Right lobe of liver (tissue), 4 donors: ENCODE results near the gene ADIPOR2.
A peak's percentile ranks its signal among the peaks of the same experiment; 100 is the strongest.

Experiments used
- CTCF ChIP-seq, 4 donors: fragments of 200-600 bp in 3 of 4; fragments of 450-650 bp in 1 of 4; IDR thresholded peaks; one replicate each; pipeline versions ENCODE4 v1.5.1 to v1.8.0; 2016 to 2022; ENCODE audit warnings: antibody characterized with exemption in 4 of 4, mild to moderate bottlenecking in 2 of 4
- POLR2A ChIP-seq: fragments of 450-650 bp; IDR thresholded peaks from one replicate; pipeline ENCODE4 v1.6.1; 2017; ENCODE audit warnings: antibody characterized with exemption, mild to moderate bottlenecking
- donor health status: DM: no; HTN: no; CAD: no.
- donor health status: DM: no; HTN: no; CAD: no.
- donor health status: DM: no; HTN: yes; CAD: no.

- TF ChIP-seq CTCF (IDR thresholded peaks at IDR 0.05) (no peak), POLR2A (peak; percentile 29)
These were observed 121.9 kb downstream of the ADIPOR2 start for GRCh38 chr12:1812650-1813302.
